GM13977 (cell line): ENCODE measurements around the gene SPNS2.
A peak's percentile ranks its signal among the peaks of the same experiment; 100 is the strongest.

Experiments used
- DNase-seq: peaks from one replicate; pipeline ENCODE4 v3.0.0; 2012; ENCODE audit warnings: low spot score
- CTCF ChIP-seq: IDR thresholded peaks from 2 replicates; pipeline ENCODE4 v1.5.1; 2012; ENCODE audit warnings: mild to moderate bottlenecking, control low read depth; ENCODE audit not compliant: insufficient read depth; ENCODE audit errors: extremely low read depth, missing control alignments
- in situ Hi-C: fragments of 300-500 bp; cut with MboI; formaldehyde crosslinking; loops from one replicate; pipeline ENCODE4 v1.12.0; 2022; ENCODE audit warnings: low sequenced_read_pairs, low pct_unique_long_range_greater_than_20kb, mixed read lengths, inconsistent platforms; ENCODE audit not compliant: unreplicated experiment

SPNS2 gene

GRCh38 chr17:4554997-4555799 lies 56.5 kb downstream of the SPNS2 start, which contains the start of gene MYBBP1A:
Gene MYBBP1A (minus strand): TSS chr17:4555384. CDS start chr17:4555324, 60 bp downstream.
- no peak for TF ChIP-seq CTCF
- in situ Hi-C loops = no loop called here
- DNase-seq = peak; percentile 99

DNA sequence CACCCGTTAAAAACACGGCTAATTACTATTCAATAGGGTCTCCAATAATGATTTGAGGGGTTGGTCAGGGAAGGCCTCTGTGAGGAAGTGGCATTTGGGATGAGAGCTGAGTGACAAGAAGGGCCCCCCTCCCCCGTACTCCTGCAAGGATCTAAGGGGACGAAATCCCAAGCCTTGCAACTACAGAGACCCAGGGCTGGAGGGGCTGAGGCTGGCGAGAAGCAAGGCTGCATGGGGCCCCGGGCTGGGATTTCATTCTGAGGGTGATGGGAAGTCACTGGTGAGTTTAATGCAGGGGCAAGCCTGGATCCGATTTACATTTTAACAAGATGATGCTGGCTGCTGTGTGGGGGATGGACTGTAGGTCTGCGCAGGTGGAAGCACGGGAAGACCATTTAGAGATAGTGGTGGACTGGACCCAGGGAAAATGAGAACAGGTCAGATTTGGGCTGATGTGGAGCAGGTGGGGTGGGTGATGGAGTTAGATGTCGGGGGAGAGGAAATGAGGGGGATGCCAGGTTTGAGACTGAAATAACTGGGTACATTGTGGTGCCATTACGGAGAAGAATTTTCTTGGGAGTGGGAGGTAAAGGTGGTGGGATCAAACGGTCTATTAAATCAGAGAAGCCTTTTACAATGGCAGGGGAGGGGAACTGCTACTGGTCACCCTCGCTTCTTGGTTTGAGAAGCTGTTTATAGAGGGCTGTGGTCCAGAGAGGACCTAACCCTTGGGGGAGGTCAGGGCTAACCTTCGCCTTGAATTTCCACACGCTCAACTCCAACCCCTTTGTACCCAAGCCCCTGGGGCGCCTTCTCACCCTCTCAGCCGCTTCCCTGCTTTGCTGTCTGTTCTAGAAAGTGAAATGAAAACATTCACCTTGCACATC lies 57.4 kb downstream of the SPNS2 start:
- in situ Hi-C loops = no loop called here
- DNase-seq = no peak
- TF ChIP-seq CTCF = no peak

DNA sequence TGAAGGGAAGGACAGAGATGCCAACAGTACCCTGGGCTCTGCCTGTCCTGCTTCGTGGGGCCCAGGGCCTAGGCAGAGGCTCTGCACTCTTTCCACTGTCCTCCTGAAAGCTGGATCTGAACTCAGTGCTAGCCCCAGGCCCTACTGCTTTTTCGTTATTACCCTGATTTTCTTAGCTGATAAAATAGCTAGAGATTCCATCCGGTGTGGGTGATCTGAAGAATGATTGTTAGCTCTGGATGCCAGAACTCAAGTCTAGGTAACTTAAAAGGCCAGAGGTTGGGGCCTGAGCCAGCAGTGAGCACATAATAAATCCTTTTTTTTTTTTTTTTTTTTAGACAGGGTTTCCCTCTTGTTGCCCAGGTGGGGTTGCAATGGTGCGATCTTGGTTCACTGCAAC lies 58.3 kb downstream of the SPNS2 start:
- in situ Hi-C loops = no loop called here
- no peak for DNase-seq
- TF ChIP-seq CTCF = no peak

- no peak for DNase-seq
- no peak for TF ChIP-seq CTCF
- in situ Hi-C loops = no loop called here
Observed at GRCh38 chr17:4557626-4558346, 59.1 kb downstream of the SPNS2 start.

GRCh38 chr17:4558347-4558971 lies 59.8 kb downstream of the SPNS2 start:
- in situ Hi-C loops = no loop called here
- TF ChIP-seq CTCF = no peak
- no peak for DNase-seq

- TF ChIP-seq CTCF = no peak
- DNase-seq = no peak
- in situ Hi-C loops = no loop called here
Observed at GRCh38 chr17:4559139-4559791, 60.6 kb downstream of the SPNS2 start.
